ENCODE data around the gene TRAPPC2B. TPM values are rescaled to one million over a fixed set of nuclear protein-coding genes. Genes with fewer than 3 reads are reported as not detected.

Gene TRAPPC2B
- total and polyA plus RNA-seq, 2 donors (not counting 1 experiment from before 2014, with no cell fraction given), result 13.4 to 14.0 TPM

GRCh38 chr19:57398868-57399267, 35.5 kb downstream of the TRAPPC2B start:
- no peaks in the 10 kb centered on the region for H4K20me1 ChIP-seq (ENCODE audit: control insufficient read depth, extremely low read depth, insufficient read depth, low read length)
- no peak overlapping the region for H3K27ac ChIP-seq (ENCODE audit: insufficient read depth, low read length)
- peaks cover 2% of the 10 kb centered on the region for H3K9me3 ChIP-seq (ENCODE audit: control insufficient read depth, insufficient read depth, low read depth, low read length)
- H3K79me2 ChIP-seq (ENCODE audit: control insufficient read depth, insufficient read depth, low read length), result peaks cover 5% of the 10 kb centered on the region
- no peak for DNase-seq (ENCODE audit: low read depth in 2 of 2)
- no peaks in the 10 kb centered on the region for H3K4me1 ChIP-seq (ENCODE audit: control insufficient read depth, extremely low read depth, insufficient read depth, low read length)
- H3K36me3 ChIP-seq (ENCODE audit: control insufficient read depth, insufficient read depth, low read length), result peaks cover 24% of the 10 kb centered on the region
- H3K9ac ChIP-seq (ENCODE audit: insufficient read depth, low read length), result no peak overlapping the region
- H3K4me2 ChIP-seq (ENCODE audit: extremely low read depth, insufficient read depth, low read length), result no peak overlapping the region
- no peaks in the 10 kb centered on the region for H3K27me3 ChIP-seq (ENCODE audit: control insufficient read depth, insufficient read depth, low read length)
- TF ChIP-seq EZH2 (IDR thresholded peaks at IDR 0.05; ENCODE audit: low read length, missing control alignments) (no peak), CTCF (conservative IDR thresholded peaks at IDR 0.05 in 1 of 2, IDR thresholded peaks at IDR 0.05 in 1 of 2; ENCODE audit: low read depth in 1 of 2, low read length in 2 of 2) (no peak)
- no peak overlapping the region for H3K4me3 ChIP-seq (replicated peaks in 1 of 4; ENCODE audit: control extremely low read depth in 1 of 4, insufficient read depth in 1 of 4, low read depth in 3 of 4, low read length in 4 of 4)
- H2AFZ ChIP-seq (ENCODE audit: low read length), result no peak overlapping the region

DNA sequence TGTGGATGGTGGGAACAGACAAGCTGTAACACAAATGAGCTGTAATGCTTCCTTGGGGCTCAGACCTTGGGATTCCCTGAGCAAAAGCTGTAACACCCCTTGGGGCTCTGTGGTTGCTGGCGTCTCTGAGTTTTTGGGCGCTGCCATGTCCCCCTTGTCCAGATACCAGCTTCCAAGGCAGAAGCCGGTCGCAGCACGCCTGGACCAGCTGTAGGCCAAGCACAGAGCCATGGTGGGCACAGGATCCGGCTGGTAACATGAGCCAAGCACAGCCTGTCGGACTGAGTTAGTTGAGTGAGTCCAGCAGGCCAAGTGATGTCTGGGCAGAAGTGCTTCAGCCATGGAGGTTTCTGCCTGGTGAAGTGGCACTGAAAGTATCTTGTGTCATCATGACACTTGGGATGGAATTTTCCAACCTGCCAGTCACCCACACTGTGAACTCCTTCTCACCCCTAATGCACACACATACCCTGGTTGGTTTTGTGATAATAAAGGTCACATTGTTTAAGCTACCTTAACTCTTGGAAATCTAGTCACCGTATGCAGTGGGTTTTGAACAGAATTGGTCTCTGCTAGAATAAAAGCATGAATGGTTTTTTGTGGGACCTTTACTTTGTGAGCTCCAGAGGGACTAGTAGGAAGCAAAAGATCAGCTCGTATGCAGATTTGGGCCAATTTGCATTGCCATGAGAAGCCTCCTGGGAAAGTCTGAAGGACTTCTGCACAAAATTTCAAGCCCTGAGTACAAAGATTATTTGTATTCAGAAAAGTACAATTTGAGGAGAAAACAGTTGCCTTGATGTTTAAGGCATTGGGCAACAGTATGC, 40.6 kb downstream of the TRAPPC2B start:
- no peak for DNase-seq (ENCODE audit: low read depth in 2 of 2)
- no peak for TF ChIP-seq EZH2 (IDR thresholded peaks at IDR 0.05; ENCODE audit: low read length, missing control alignments)
- H3K4me3 ChIP-seq (replicated peaks in 1 of 4; ENCODE audit: control extremely low read depth in 1 of 4, insufficient read depth in 1 of 4, low read depth in 3 of 4, low read length in 4 of 4), result no peak overlapping the region
- H3K27me3 ChIP-seq (ENCODE audit: control insufficient read depth, insufficient read depth, low read length), result no peaks in the 10 kb centered on the region
- H4K20me1 ChIP-seq (ENCODE audit: control insufficient read depth, extremely low read depth, insufficient read depth, low read length), result no peaks in the 10 kb centered on the region
- H3K9ac ChIP-seq (ENCODE audit: insufficient read depth, low read length), result no peak overlapping the region
- peaks cover 4% of the 10 kb centered on the region for H3K36me3 ChIP-seq (ENCODE audit: control insufficient read depth, insufficient read depth, low read length)
- no peaks in the 10 kb centered on the region for H3K9me3 ChIP-seq (ENCODE audit: control insufficient read depth, insufficient read depth, low read depth, low read length)
- no peak overlapping the region for H3K4me2 ChIP-seq (ENCODE audit: extremely low read depth, insufficient read depth, low read length)
- no peak overlapping the region for H2AFZ ChIP-seq (ENCODE audit: low read length)
- no peak overlapping the region for H3K27ac ChIP-seq (ENCODE audit: insufficient read depth, low read length)
- no peaks in the 10 kb centered on the region for H3K79me2 ChIP-seq (ENCODE audit: control insufficient read depth, insufficient read depth, low read length)
- H3K4me1 ChIP-seq (ENCODE audit: control insufficient read depth, extremely low read depth, insufficient read depth, low read length), result no peaks in the 10 kb centered on the region

DNA sequence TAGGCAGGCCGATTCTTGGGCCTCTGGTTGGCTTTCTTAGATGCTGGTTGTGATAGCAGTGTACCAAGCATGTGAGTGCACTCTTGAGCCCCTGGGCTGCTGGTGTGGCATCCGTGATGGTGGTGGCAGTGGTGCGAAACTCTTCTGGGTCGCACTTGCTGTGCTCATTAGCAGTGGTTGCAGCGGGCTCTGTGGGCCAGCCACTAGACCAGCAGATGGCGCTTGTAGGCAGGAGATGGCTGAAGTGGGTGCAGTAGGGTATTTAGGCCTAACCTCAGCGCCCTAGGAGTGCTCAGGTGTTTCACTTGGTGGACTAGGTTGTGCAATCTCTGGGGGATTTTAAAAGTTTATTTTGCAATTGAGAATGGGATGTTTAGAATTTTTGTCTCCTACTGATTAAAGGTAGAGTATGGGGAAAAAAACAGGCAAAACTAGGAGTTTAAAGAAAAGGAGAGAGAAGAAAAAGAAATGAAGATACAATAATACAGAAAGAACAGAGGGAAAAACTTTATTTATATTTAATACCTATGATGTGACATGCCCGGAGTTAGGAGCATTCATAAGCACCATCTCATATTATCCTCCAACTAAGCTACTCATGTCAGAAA, 43.3 kb downstream of the TRAPPC2B start:
- Histone ChIP-seq H3K9ac (ENCODE audit: insufficient read depth, low read length) (no peak overlapping the region), H4K20me1 (ENCODE audit: control insufficient read depth, extremely low read depth, insufficient read depth, low read length) (no peaks in the 10 kb centered on the region), H3K4me3 (replicated peaks in 1 of 4; ENCODE audit: control extremely low read depth in 1 of 4, insufficient read depth in 1 of 4, low read depth in 3 of 4, low read length in 4 of 4) (no peak overlapping the region), H3K27ac (ENCODE audit: insufficient read depth, low read length) (no peak overlapping the region), H3K36me3 (ENCODE audit: control insufficient read depth, insufficient read depth, low read length) (no peaks in the 10 kb centered on the region), H3K4me1 (ENCODE audit: control insufficient read depth, extremely low read depth, insufficient read depth, low read length) (peaks cover under 1% of the 10 kb centered on the region), H3K79me2 (ENCODE audit: control insufficient read depth, insufficient read depth, low read length) (peaks cover 5% of the 10 kb centered on the region), H3K27me3 (ENCODE audit: control insufficient read depth, insufficient read depth, low read length) (no peaks in the 10 kb centered on the region), H2AFZ (ENCODE audit: low read length) (no peak overlapping the region), H3K9me3 (ENCODE audit: control insufficient read depth, insufficient read depth, low read depth, low read length) (no peaks in the 10 kb centered on the region), H3K4me2 (ENCODE audit: extremely low read depth, insufficient read depth, low read length) (no peak overlapping the region)
- DNase-seq (ENCODE audit: low read depth in 2 of 2), result peak; percentile 16 to 62
- TF ChIP-seq CTCF (conservative IDR thresholded peaks at IDR 0.05 in 1 of 2, IDR thresholded peaks at IDR 0.05 in 1 of 2; ENCODE audit: low read depth in 1 of 2, low read length in 2 of 2), result peak; percentile 71 to 91
- no peak for TF ChIP-seq EZH2 (IDR thresholded peaks at IDR 0.05; ENCODE audit: low read length, missing control alignments)

Data from fibroblast of lung (primary cell).